Activated T-cell treated with anti-CD3 and anti-CD28 coated beads, Interleukin-2, amount 50 U/mL, for 72 hours (primary cell): ENCODE results near the gene VSIG8. TPM values are rescaled to one million over a fixed set of nuclear protein-coding genes. Genes with fewer than 3 reads are reported as not detected.
A peak's percentile ranks its signal among the peaks of the same experiment; 100 is the strongest.

Experiments used
- ATAC-seq, 2 donors: fragments of 150-1000 bp; cut with Tn5 transposase; replicated peaks in 1 of 2; 2 replicates each; pipeline ENCODE4 v1.10.0; 2021; ENCODE audit warnings: moderate library complexity in 2 of 2, mild to moderate bottlenecking in 1 of 2
- DNase-seq, 2 donors: peaks; one replicate each; pipeline ENCODE4 v3.0.0; 2021 to 2022; ENCODE audit warnings: mixed read lengths in 1 of 2
- H3K27ac Mint-ChIP-seq: one replicate; pipeline ENCODE4 v1.8.0; 2022; ENCODE audit warnings: mild to moderate bottlenecking, moderate library complexity, mixed read lengths
- H3K27me3 Mint-ChIP-seq: one replicate; pipeline ENCODE4 v1.8.0; 2022; ENCODE audit warnings: low read depth, mixed read lengths
- H3K36me3 Mint-ChIP-seq, 2 donors: one replicate each; pipeline ENCODE4 v1.8.0; 2022; ENCODE audit warnings: mixed read lengths in 2 of 2, mild to moderate bottlenecking in 1 of 2; ENCODE audit not compliant: insufficient read depth in 2 of 2
- H3K4me1 Mint-ChIP-seq: one replicate; pipeline ENCODE4 v1.8.0; 2022; ENCODE audit warnings: low read depth, mixed read lengths
- H3K4me3 Mint-ChIP-seq, 2 donors: one replicate each; pipeline ENCODE4 v1.8.0; 2022; ENCODE audit warnings: mild to moderate bottlenecking in 2 of 2, mixed read lengths in 2 of 2, moderate library complexity in 2 of 2
- H3K9me3 Mint-ChIP-seq, 2 donors: one replicate each; pipeline ENCODE4 v1.8.0; 2022; ENCODE audit warnings: mixed read lengths in 2 of 2
- total RNA-seq, 2 donors: library from RNA; stranded (reverse); gene quantifications; one replicate each; pipeline ENCODE4 v1.2.3, GENCODE V29; 2022

The VSIG8 gene
- total RNA-seq, 2 donors from 2014 or later = not detected

- DNase-seq = no peak
- no peak for ATAC-seq
Measured at GRCh38 chr1:159879136-159879535, 16.7 kb upstream of the VSIG8 start.

DNA sequence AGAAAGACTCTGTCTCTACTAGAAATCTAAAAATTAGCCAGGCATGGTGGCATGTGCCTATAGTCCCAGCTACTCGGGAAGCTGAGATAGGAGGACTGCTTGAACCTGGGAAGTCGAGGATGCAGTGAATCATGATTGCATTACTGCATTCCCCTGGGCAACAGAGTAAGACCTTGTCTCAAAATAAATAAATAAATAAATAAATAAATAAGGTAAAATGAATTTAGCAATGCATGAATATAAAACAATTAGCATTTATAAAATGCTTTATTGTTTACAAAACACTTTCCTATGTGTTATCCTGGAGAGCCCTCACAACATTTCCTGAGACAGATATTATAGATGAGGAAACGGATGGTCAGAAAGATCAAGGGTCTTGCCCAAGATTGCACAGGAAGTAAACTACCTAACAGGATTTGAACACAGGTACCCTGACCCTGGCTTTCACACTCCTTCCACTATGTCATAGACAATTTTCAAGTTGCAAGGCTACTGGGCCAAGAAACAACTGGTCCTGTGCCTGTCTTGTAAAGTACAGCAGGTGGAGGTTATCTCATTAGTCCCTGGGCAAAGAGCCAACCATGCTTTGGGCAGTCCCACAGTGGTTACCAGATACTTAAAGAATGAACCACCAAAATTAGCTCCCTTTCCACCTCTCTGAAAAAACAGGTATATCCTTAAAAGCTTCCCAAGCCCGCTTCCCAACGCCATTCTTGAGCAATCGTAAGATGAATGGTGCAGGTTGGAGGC is 15.4 kb upstream of the VSIG8 start:
- DNase-seq (no peak), ATAC-seq (no peak)
- H3K36me3 Mint-ChIP-seq = no peaks in the 10 kb centered on the region
- no peaks in the 10 kb centered on the region for H3K9me3 Mint-ChIP-seq
- no peaks in the 10 kb centered on the region for H3K4me1 Mint-ChIP-seq
- no peak overlapping the region for H3K27ac Mint-ChIP-seq
- H3K4me3 Mint-ChIP-seq = no peak overlapping the region
- no peaks in the 10 kb centered on the region for H3K27me3 Mint-ChIP-seq

More at GRCh38 chr1:159879136-159879535, 16.7 kb upstream of the VSIG8 start:
- Mint-ChIP-seq H3K9me3 (no peaks in the 10 kb centered on the region), H3K36me3 (no peaks in the 10 kb centered on the region), H3K27me3 (no peaks in the 10 kb centered on the region), H3K4me3 (no peak overlapping the region), H3K27ac (no peak overlapping the region), H3K4me1 (no peaks in the 10 kb centered on the region)

GRCh38 chr1:159873530-159874143 is 11.2 kb upstream of the VSIG8 start:
- Mint-ChIP-seq H3K4me3 (no peak overlapping the region), H3K4me1 (peaks cover 7% of the 10 kb centered on the region), H3K27ac (no peak overlapping the region), H3K36me3 (no peaks in the 10 kb centered on the region), H3K27me3 (peaks cover 11% of the 10 kb centered on the region), H3K9me3 (no peaks in the 10 kb centered on the region)
- no peak for DNase-seq
- ATAC-seq = no peak

- no peak for ATAC-seq
- Mint-ChIP-seq H3K27me3 (peaks cover 11% of the 10 kb centered on the region), H3K4me3 (no peak overlapping the region), H3K4me1 (peaks cover 7% of the 10 kb centered on the region), H3K36me3 (no peaks in the 10 kb centered on the region), H3K9me3 (no peaks in the 10 kb centered on the region), H3K27ac (no peak overlapping the region)
- DNase-seq = no peak
Measured at GRCh38 chr1:159872891-159873290, 10.4 kb upstream of the VSIG8 start.

GRCh38 chr1:159870704-159871103 is 8.2 kb upstream of the VSIG8 start:
- Mint-ChIP-seq H3K36me3 (no peaks in the 10 kb centered on the region), H3K27me3 (peaks cover 11% of the 10 kb centered on the region), H3K27ac (no peak overlapping the region), H3K4me3 (no peak overlapping the region), H3K4me1 (peaks cover 7% of the 10 kb centered on the region), H3K9me3 (no peaks in the 10 kb centered on the region)
- no peak for ATAC-seq
- DNase-seq = no peak

DNA sequence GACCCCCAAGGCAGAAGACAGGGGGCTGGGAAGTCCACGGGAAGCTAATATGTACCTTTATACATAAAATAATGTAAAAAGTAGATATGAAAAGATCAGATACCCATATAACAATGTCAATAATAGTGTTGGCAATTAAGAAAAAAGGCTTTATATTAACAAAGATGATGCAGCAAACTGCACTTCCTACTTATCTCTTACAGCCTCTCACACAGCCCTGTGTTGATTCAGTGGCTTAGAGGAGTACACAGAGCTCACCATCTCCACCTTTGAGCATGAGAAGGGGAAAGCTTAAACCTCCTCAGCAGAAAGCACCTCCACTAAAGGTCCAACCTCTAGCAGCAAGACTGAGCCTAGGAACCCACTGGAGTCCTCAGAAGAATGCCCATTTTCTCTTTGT is 7.2 kb upstream of the VSIG8 start:
- peaks cover 7% of the 10 kb centered on the region for H3K4me1 Mint-ChIP-seq
- ATAC-seq (no peak), DNase-seq (no peak)
- H3K36me3 Mint-ChIP-seq = no peaks in the 10 kb centered on the region
- H3K4me3 Mint-ChIP-seq = no peak overlapping the region
- H3K27me3 Mint-ChIP-seq = peaks cover 11% of the 10 kb centered on the region
- no peaks in the 10 kb centered on the region for H3K9me3 Mint-ChIP-seq
- H3K27ac Mint-ChIP-seq = no peak overlapping the region

- peak; percentile 82 to 88 for ATAC-seq
- peaks cover 7% of the 10 kb centered on the region for H3K4me1 Mint-ChIP-seq
- no peak overlapping the region for H3K4me3 Mint-ChIP-seq
- H3K9me3 Mint-ChIP-seq = no peaks in the 10 kb centered on the region
- no peak overlapping the region for H3K27ac Mint-ChIP-seq
- H3K27me3 Mint-ChIP-seq = peaks cover 11% of the 10 kb centered on the region
- DNase-seq = peak; percentile 21 to 44
- no peaks in the 10 kb centered on the region for H3K36me3 Mint-ChIP-seq
Measured at GRCh38 chr1:159869173-159869572, 6.7 kb upstream of the VSIG8 start.

DNA sequence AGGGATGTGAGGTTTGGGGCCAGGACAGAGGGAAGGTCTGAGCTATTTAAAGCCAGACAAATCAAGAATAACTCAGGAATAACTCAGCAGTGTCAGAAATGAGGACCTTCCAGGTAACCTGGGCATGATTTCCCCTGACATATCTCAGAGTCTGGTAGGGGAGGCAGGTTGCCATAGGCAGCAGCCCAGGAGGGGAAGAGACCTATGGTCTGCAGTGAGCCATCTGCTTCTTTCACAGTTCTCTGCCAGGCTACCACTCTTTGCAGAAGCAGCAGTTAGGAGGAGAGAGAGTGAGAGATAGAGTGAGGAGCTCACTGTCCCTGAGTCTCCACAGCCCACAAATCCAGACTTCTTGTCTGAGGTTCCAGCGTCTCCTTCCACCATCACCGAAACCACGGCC is 6.3 kb upstream of the VSIG8 start:
- DNase-seq = no peak
- H3K9me3 Mint-ChIP-seq = no peaks in the 10 kb centered on the region
- H3K27me3 Mint-ChIP-seq = peaks cover 11% of the 10 kb centered on the region
- no peaks in the 10 kb centered on the region for H3K36me3 Mint-ChIP-seq
- no peak overlapping the region for H3K27ac Mint-ChIP-seq
- H3K4me1 Mint-ChIP-seq = peaks cover 7% of the 10 kb centered on the region
- H3K4me3 Mint-ChIP-seq = no peak overlapping the region
- ATAC-seq = peak in 1 of 2 donors; percentile 22

DNA sequence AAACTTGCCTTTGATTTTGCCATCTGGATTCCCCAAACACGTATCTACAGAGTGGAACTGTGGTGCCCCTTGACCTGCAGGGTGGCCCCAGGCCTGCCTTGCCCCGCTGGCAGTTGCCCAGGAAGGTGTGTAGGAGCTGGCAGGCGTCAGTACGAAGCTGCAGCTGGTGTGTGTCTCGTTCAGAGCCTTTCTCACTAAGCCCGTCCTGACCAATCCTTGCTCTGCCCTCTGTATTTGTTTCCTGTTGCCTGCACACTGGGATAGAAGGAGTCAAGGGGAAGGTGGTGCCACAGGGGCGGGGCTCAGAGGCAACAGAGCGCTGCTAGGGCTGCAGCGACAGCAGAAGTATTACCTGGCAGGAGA is 5.2 kb upstream of the VSIG8 start:
- DNase-seq = no peak
- Mint-ChIP-seq H3K4me3 (no peak overlapping the region), H3K36me3 (no peaks in the 10 kb centered on the region), H3K9me3 (no peaks in the 10 kb centered on the region), H3K4me1 (peaks cover 7% of the 10 kb centered on the region), H3K27ac (no peak overlapping the region), H3K27me3 (peaks cover 11% of the 10 kb centered on the region)
- ATAC-seq = no peak

DNA sequence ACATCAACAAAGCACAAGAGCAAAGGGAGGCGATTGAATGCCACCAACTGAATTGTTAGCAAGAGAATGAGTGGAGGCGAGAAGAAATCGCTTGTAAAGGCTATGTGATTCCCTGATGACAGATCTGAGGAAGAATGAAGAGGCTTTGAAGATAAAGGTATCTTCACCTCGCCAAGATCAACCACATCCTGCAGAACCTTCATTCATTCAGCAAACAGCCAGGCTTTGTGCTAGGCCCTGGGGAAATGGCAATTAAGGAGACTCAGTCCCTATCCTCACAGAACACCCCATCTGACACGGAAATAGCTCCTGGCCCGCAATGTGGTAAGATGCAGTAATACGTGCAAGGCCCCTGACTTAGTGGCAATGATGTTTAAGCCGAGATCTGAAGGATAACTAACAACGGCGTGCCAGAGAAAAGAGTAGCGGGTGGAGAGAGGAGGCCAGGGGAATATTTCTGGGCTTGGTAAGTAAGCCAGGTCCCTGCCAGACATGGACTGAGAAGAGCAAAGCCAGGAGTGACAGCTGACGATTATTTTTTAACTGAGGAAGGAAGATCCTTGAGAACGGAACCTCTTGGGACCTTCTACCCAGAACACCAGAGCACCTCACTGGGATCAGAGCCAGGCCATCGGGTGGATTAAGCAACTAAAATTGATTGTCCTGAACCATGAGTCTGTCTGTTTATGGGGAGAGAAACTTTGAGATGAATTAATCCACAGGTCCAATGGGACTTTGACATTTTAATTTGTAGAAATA is 4.6 kb upstream of the VSIG8 start:
- Mint-ChIP-seq H3K27ac (no peak overlapping the region), H3K4me3 (no peak overlapping the region), H3K27me3 (peaks cover 10% of the 10 kb centered on the region), H3K9me3 (no peaks in the 10 kb centered on the region), H3K36me3 (no peaks in the 10 kb centered on the region), H3K4me1 (peaks cover 7% of the 10 kb centered on the region)
- DNase-seq (no peak), ATAC-seq (no peak)

- no peaks in the 10 kb centered on the region for H3K27me3 Mint-ChIP-seq
- H3K36me3 Mint-ChIP-seq = no peaks in the 10 kb centered on the region
- no peaks in the 10 kb centered on the region for H3K9me3 Mint-ChIP-seq
- ATAC-seq (no peak), DNase-seq (no peak)
- H3K4me1 Mint-ChIP-seq = peaks cover 7% of the 10 kb centered on the region
- H3K27ac Mint-ChIP-seq = no peak overlapping the region
- no peak overlapping the region for H3K4me3 Mint-ChIP-seq
Measured at GRCh38 chr1:159866066-159866465, 3.6 kb upstream of the VSIG8 start.

GRCh38 chr1:159864262-159864661 is 1.8 kb upstream of the VSIG8 start:
- Mint-ChIP-seq H3K36me3 (no peaks in the 10 kb centered on the region), H3K4me1 (peaks cover 5% of the 10 kb centered on the region), H3K27me3 (no peaks in the 10 kb centered on the region), H3K9me3 (no peaks in the 10 kb centered on the region), H3K27ac (no peak overlapping the region), H3K4me3 (no peak overlapping the region)
- no peak for ATAC-seq
- no peak for DNase-seq

GRCh38 chr1:159862031-159862430 is 426 bp downstream of the VSIG8 start:
- H3K36me3 Mint-ChIP-seq = no peaks in the 10 kb centered on the region
- no peak overlapping the region for H3K27ac Mint-ChIP-seq
- no peaks in the 10 kb centered on the region for H3K27me3 Mint-ChIP-seq
- no peak for DNase-seq
- H3K4me3 Mint-ChIP-seq = no peak overlapping the region
- H3K4me1 Mint-ChIP-seq = no peaks in the 10 kb centered on the region
- ATAC-seq = no peak
- no peaks in the 10 kb centered on the region for H3K9me3 Mint-ChIP-seq
